ENCODE data around the gene SLC25A25.

- TF ChIP-seq POLR2A (IDR thresholded peaks at IDR 0.05): no peak
- no peak for TF ChIP-seq CTCF (IDR thresholded peaks at IDR 0.05)
Measured at GRCh38 chr9:128105538-128106175, 37.6 kb downstream of the SLC25A25 start.
